Epithelial cell of esophagus (primary cell): ENCODE data around the gene MAP3K3.

Source experiments
- DNase-seq: peaks from one replicate; pipeline ENCODE4 v3.0.0; 2010; ENCODE audit warnings: low read depth
- H3K4me3 ChIP-seq: 2 replicates; pipeline ENCODE4 v1.5.1; 2011; ENCODE audit warnings: mild to moderate bottlenecking, low read length, control low read depth
- CTCF ChIP-seq: IDR thresholded peaks from 2 replicates; pipeline ENCODE4 v1.5.1; 2011; ENCODE audit warnings: low read depth, mild to moderate bottlenecking, low read length, control low read depth, inconsistent platforms; ENCODE audit not compliant: insufficient read depth; ENCODE audit errors: missing control alignments

The MAP3K3 gene

GRCh38 chr17:63600569-63601438 is 21.4 kb upstream of the MAP3K3 start, which contains the start of gene TACO1:
Gene TACO1 (plus strand): TSS chr17:63600895. CDS start chr17:63601084, 189 bp downstream.
- TF ChIP-seq CTCF, result no peak

DNA sequence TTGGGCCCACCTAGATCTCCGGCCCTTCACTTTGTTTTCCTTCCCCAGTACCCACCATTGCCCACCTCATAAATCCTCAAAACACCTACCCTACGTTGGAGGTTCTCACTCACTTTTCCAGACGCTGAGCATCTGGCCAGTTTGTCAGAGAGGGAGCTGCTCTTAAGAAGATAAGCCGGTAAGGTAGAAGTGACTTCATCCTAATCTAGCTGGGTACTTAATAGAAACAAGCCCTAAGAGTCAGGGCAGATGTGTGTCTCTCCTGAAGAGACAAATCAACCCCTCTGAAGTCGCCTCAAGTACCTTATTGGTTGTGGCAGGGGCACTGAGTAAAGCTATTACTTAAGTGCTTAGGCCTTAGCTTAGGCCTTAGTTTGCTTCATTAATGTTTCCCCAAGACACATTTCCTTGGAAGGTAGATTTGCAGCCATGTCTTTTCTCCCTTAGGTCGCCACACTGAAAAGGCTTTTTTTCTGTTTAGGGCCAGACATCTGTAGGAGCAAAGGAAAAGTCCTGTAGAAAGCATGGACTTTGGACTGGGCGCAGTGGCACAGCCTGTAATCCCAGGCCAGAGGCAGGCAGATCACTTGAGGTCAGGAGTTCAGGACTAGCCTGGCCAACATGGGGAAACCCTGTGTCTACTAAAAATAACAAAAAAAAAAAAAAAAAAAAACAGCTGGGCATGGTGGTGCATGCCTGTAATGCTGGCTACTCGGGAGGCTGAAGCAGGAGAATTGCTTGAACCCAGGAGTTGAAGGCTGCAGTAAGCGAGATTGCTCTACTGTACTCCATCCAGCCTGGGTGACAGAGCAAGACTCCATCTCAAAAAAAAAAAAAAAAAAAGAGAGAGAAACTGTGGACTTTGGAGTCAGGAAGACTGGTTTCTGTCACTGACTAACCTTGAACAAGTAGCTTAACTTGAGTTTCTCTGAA is 20.5 kb upstream of the MAP3K3 start:
- DNase-seq, result peak; percentile 27
- peak overlapping the region; percentile 88 for H3K4me3 ChIP-seq

More at GRCh38 chr17:63600569-63601438, 21.4 kb upstream of the MAP3K3 start, which contains the start of gene TACO1:
- peak; percentile 81 for DNase-seq
- peak within 1 kb of the TSS; percentile 88 for H3K4me3 ChIP-seq

DNA sequence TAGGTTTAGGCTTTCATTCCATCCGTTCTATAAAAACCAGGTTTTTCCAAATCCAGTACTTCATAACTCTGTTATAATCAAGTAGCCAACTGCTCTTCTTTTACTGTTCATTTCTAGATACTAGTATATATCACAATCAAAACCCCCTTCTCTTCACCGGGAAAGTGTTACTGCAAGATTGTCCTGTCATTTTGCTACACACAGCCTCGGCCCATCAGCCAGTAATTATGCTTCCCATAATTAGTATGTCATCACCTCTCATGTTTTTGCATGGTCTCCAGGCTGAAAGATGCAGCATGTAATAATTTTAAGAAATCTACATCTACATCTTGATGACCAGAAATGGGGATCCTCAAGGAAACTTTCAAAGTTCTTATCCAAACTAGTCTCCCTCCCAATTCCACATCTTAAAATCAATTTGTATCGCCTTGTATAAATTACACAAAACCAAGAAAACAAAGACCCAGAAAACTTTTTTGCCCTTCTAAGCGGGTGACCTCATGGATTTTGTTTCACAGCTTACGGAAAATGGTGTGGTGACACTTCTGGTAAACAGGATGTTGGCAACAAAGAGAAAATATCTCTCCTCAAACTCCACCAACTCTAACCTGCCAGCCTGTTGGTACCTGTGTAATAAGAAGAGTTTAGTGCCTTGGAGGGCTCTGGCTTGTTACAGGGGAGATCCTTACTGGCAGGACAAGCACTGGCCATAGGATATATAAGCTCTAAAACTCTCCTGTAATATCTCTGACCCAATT is 12.2 kb upstream of the MAP3K3 start:
- DNase-seq, result no peak
- no peak for TF ChIP-seq CTCF
- no peak overlapping the region for H3K4me3 ChIP-seq

More for the DNA sequence above, 20.5 kb upstream of the MAP3K3 start:
- TF ChIP-seq CTCF, result no peak

DNA sequence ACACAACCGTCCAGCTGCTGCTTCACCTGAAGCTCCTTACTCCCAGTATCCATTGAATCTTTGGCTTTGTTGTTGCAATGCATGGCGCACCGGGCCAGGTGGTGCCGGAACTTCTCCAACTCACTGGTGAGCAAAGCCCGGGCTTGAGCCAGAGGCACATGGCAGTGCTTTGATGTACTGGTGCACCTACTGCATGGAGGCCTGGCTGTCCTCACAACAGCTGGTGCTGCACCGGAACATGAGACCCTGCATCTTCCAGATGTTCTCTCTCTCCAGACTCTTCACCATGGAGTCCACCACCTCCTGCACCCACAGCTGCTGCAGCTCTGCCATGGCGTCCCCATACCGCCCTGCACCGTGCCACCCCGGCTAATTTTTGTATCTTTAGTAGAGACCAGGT is 11.4 kb upstream of the MAP3K3 start:
- no peak for TF ChIP-seq CTCF

DNA sequence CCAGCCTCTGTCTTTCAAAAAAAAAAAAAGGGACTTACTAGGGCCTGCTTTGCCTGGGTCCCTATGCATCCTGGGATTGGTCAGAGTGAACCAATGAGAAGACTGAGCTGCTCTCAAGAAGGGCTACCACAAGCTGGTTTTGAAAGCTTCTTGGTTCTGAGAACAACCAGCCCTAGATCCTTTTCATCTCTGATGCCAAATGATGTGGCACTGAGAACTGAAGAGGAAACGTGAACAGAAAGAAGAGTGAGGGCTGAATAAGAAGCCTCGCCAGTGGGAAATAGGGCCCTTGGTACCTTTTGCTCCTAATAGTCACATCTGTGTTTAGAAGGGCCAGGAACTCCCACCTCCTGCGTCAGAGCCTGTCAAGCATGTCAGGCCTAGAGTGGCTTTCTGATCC is 10.9 kb upstream of the MAP3K3 start:
- no peak overlapping the region for H3K4me3 ChIP-seq
- no peak for DNase-seq
- no peak for TF ChIP-seq CTCF

More for the DNA sequence above, 11.4 kb upstream of the MAP3K3 start:
- H3K4me3 ChIP-seq, result no peak overlapping the region
- no peak for DNase-seq

DNA sequence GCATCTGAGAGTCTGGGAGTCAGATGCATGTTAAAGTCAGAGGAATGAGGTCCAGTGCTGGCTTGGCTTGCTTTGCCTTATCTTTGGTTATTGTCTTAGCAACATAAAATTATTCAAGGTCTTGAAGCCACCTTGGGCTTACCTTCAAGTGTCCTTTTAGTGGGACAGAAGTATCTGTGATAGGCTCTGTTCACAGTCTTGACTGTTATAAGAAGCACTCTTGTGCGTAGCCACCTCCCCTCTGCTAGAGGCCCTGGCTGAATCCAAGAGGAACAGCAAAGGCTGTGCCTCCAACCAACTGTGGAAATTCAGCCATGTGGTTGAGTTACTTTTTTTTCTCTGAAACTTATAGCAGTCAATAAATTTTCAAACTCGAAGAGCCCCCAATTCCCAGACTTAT is 8.6 kb upstream of the MAP3K3 start:
- no peak for TF ChIP-seq CTCF
- no peak for DNase-seq
- no peak overlapping the region for H3K4me3 ChIP-seq
